MCF 10A (cell line): Measurements from ENCODE around the gene COQ10B. TPM values are rescaled to one million over a fixed set of nuclear protein-coding genes. Genes with fewer than 3 reads are reported as not detected.
"Not testable (repeated sequence)": the region's sequence is repeated elsewhere in the genome, so short reads cannot be mapped to it uniquely, and the experiment has no call there.

Experiments used
- BruUV-seq: library from RNA; stranded (reverse); fragments of 400-500 nt; replicated peaks from 2 replicates; lab custom pipeline; 2021; lab: Mats Ljungman, UMichigan
- CTCF ChIA-PET: fragments of 300-600 bp; sonication (Branson Sonifier 250); formaldehyde crosslinking; extraction: SDS; loops from one replicate; lab custom pipeline; 2021; ENCODE audit warnings: antibody characterized with exemption, inconsistent platforms; lab: Yijun Ruan, JAX
- POLR2A ChIA-PET: fragments of 300-600, 350-650 bp; sonication (Branson Sonifier 250); formaldehyde crosslinking; extraction: SDS; loops from one replicate; lab custom pipeline; 2020; ENCODE audit warnings: antibody characterized with exemption, inconsistent platforms; lab: Yijun Ruan, JAX
- DNase-seq: peaks from one replicate; pipeline ENCODE4 v3.0.0-alpha.2; 2018; ENCODE audit not compliant: unreplicated experiment
- H3K27ac Mint-ChIP-seq: one replicate; pipeline ENCODE4 v1.8.0; 2022; ENCODE audit warnings: mild to moderate bottlenecking, low read depth, mixed read lengths; ENCODE audit not compliant: unreplicated experiment
- H3K27me3 Mint-ChIP-seq: one replicate; pipeline ENCODE4 v1.8.0; 2022; ENCODE audit warnings: mixed read lengths; ENCODE audit not compliant: insufficient read depth, unreplicated experiment
- H3K36me3 Mint-ChIP-seq: one replicate; pipeline ENCODE4 v1.8.0; 2022; ENCODE audit warnings: mild to moderate bottlenecking, moderate library complexity, mixed read lengths; ENCODE audit not compliant: insufficient read depth, unreplicated experiment
- H3K4me1 Mint-ChIP-seq: one replicate; pipeline ENCODE4 v1.8.0; 2022; ENCODE audit warnings: mixed read lengths; ENCODE audit not compliant: insufficient read depth, unreplicated experiment
- H3K4me3 Mint-ChIP-seq: one replicate; pipeline ENCODE4 v1.8.0; 2022; ENCODE audit warnings: mild to moderate bottlenecking, moderate library complexity, mixed read lengths; ENCODE audit not compliant: unreplicated experiment
- H3K9me3 Mint-ChIP-seq: one replicate; pipeline ENCODE4 v1.8.0; 2022; ENCODE audit warnings: mixed read lengths; ENCODE audit not compliant: unreplicated experiment
- CTCF ChIP-seq: fragments of 200-600 bp; IDR thresholded peaks from one replicate; pipeline ENCODE4 v1.8.0; 2022; ENCODE audit warnings: antibody characterized with exemption, mild to moderate bottlenecking; ENCODE audit not compliant: unreplicated experiment
- intact Hi-C: fragments of 100-400 bp; cut with micrococcal nuclease; formaldehyde crosslinking; loops from 2 replicates; pipeline ENCODE4 v1.14.1; 2022
- total RNA-seq: library from RNA; stranded (reverse); gene quantifications from 2 replicates; pipeline ENCODE4 v1.2.3, GENCODE V29; 2022

Gene COQ10B
- total RNA-seq, 1 experiment from 2014 or later = 21.3 TPM

- ChIA-PET CTCF (interaction anchor here (1.0 kb wide), 1 partner anchor 9 kb away, joined by 5 read pairs; no protein-coding TSS in a partner anchor), POLR2A (interaction anchor here (0.6 to 1.5 kb wide), 3 partner anchors 11 to 29 kb away, joined by 3 to 6 read pairs (median 4); partner anchors contain the start of genes COQ10B and SF3B1)
- H3K4me3 Mint-ChIP-seq = no peak overlapping the region
- H3K9me3 Mint-ChIP-seq = no peaks in the 10 kb centered on the region
- peaks cover 10% of the 10 kb centered on the region for H3K4me1 Mint-ChIP-seq
- no peak overlapping the region for H3K27ac Mint-ChIP-seq
- peaks cover 90% of the 10 kb centered on the region for H3K36me3 Mint-ChIP-seq
- BruUV-seq = no TSS peak
- intact Hi-C loops = no loop called here
- no peak for TF ChIP-seq CTCF
- no peaks in the 10 kb centered on the region for H3K27me3 Mint-ChIP-seq
- no peak for DNase-seq
Observed at GRCh38 chr2:197464175-197464574, 10.8 kb downstream of the COQ10B start.

GRCh38 chr2:197472166-197472565 lies 18.8 kb downstream of the COQ10B start:
- no peak for TF ChIP-seq CTCF
- no TSS peak for BruUV-seq
- no peak overlapping the region for H3K4me3 Mint-ChIP-seq
- DNase-seq = no peak
- intact Hi-C loops = no loop called here
- no peaks in the 10 kb centered on the region for H3K4me1 Mint-ChIP-seq
- H3K27me3 Mint-ChIP-seq = no peaks in the 10 kb centered on the region
- H3K9me3 Mint-ChIP-seq = no peaks in the 10 kb centered on the region
- H3K27ac Mint-ChIP-seq = no peak overlapping the region
- POLR2A ChIA-PET = no interaction called here
- CTCF ChIA-PET = interaction anchor here (0.8 kb wide), 1 partner anchor 10 kb away, joined by 3 read pairs; no protein-coding TSS in a partner anchor
- H3K36me3 Mint-ChIP-seq = peaks cover 94% of the 10 kb centered on the region

- POLR2A ChIA-PET = interaction anchor here (1.2 to 1.3 kb wide), 2 partner anchors 18 to 21 kb away, joined by 3 to 4 read pairs; partner anchors contain the start of gene HSPD1
- Mint-ChIP-seq H3K27ac (no peak overlapping the region), H3K9me3 (no peaks in the 10 kb centered on the region), H3K36me3 (peaks cover 64% of the 10 kb centered on the region), H3K4me1 (no peaks in the 10 kb centered on the region), H3K4me3 (no peak overlapping the region), H3K27me3 (no peaks in the 10 kb centered on the region)
- CTCF ChIA-PET = interaction anchor here (0.6 to 1.0 kb wide), 2 partner anchors 19 to 409 kb away, joined by 3 to 4 read pairs; no protein-coding TSS in a partner anchor
- intact Hi-C loops = no loop called here
- no peak for TF ChIP-seq CTCF
- no TSS peak for BruUV-seq
- no peak for DNase-seq
Observed at GRCh38 chr2:197477797-197478196, 24.4 kb downstream of the COQ10B start.

- intact Hi-C loops = no loop called here
- H3K36me3 Mint-ChIP-seq = peaks cover 57% of the 10 kb centered on the region
- no peaks in the 10 kb centered on the region for H3K4me1 Mint-ChIP-seq
- no peak for DNase-seq
- POLR2A ChIA-PET = interaction anchor here (0.7 kb wide), 1 partner anchor 11 kb away, joined by 3 read pairs; no protein-coding TSS in a partner anchor
- TF ChIP-seq CTCF = no peak
- no peak overlapping the region for H3K27ac Mint-ChIP-seq
- H3K27me3 Mint-ChIP-seq = no peaks in the 10 kb centered on the region
- CTCF ChIA-PET = interaction anchor here (0.6 to 0.7 kb wide), 2 partner anchors 12 to 367 kb away, joined by 3 read pairs; no protein-coding TSS in a partner anchor
- no peaks in the 10 kb centered on the region for H3K9me3 Mint-ChIP-seq
- no TSS peak for BruUV-seq
- H3K4me3 Mint-ChIP-seq = no peak overlapping the region
Observed at GRCh38 chr2:197480165-197481036, 27.0 kb downstream of the COQ10B start.

GRCh38 chr2:197484248-197484647 lies 30.9 kb downstream of the COQ10B start:
- peaks cover 62% of the 10 kb centered on the region for H3K36me3 Mint-ChIP-seq
- H3K9me3 Mint-ChIP-seq = not testable (repeated sequence)

More at GRCh38 chr2:197484248-197484647, 30.9 kb downstream of the COQ10B start:
- CTCF ChIA-PET = interaction anchor here (0.6 kb wide), 1 partner anchor 91 kb away, joined by 5 read pairs; no protein-coding TSS in a partner anchor
- H3K27me3 Mint-ChIP-seq, DNase-seq, POLR2A ChIA-PET, BruUV-seq, H3K27ac Mint-ChIP-seq, H3K4me1 Mint-ChIP-seq, H3K4me3 Mint-ChIP-seq, intact Hi-C loops: not testable (repeated sequence)
